SK-MEL-5 (cell line): ENCODE measurements around the gene MITF. TPM values are rescaled to one million over a fixed set of nuclear protein-coding genes. Genes with fewer than 3 reads are reported as not detected.
"Not testable (repeated sequence)": the region's sequence is repeated elsewhere in the genome, so short reads cannot be mapped to it uniquely, and the experiment has no call there.

Experiments
- DNase-seq: peaks from one replicate; pipeline ENCODE4 v3.0.0-alpha.2; 2016; ENCODE audit warnings: low read depth, low spot score
- in situ Hi-C: cut with HindIII; loops from 2 replicates; pipeline ENCODE4 v1.10.0; 2016; ENCODE audit warnings: low sequenced_read_pairs, high pct_unique_total_duplicates, low pct_unique_long_range_greater_than_20kb
- total RNA-seq: library from RNA; depleted of rRNA; stranded (reverse); fragments of >200 nt; shearing (Covaris generic); gene quantifications from 2 replicates; pipeline ENCODE4 v1.2.3, GENCODE V29; 2014

The MITF gene
- total RNA-seq, 1 experiment from 2014 or later, result 768 TPM

DNA sequence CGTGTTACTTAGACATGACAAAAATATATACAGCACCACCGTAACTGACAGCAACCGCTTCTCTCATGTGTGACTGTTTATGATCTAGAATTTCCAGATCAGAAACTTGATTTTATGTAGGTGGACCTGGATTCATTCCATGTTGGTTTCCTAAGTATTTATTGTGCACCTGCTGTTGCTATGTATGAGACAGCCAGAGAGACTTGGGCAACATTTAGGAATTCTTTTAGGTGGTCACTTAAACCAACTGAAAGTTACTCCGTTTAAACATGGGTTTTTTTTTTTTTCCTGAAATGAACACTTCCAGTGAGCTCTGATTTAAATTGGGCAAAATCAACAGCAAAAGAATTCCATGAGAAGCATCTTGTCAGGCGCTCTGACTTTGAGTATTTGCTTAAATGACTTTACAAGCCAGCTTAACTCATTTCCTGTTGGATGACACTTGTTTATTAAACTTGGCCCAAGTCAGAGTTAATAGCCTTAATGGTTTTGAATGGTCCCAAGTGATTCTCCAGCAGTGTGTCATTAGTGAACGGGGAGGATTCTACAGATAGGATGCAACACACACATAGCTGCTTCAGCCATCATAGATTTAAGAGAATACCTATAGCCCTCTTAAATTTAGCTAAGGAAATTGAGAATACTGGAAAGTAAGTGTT, 31.8 kb downstream of the MITF start:
- in situ Hi-C loops, result no loop called here
- no peak for DNase-seq

DNA sequence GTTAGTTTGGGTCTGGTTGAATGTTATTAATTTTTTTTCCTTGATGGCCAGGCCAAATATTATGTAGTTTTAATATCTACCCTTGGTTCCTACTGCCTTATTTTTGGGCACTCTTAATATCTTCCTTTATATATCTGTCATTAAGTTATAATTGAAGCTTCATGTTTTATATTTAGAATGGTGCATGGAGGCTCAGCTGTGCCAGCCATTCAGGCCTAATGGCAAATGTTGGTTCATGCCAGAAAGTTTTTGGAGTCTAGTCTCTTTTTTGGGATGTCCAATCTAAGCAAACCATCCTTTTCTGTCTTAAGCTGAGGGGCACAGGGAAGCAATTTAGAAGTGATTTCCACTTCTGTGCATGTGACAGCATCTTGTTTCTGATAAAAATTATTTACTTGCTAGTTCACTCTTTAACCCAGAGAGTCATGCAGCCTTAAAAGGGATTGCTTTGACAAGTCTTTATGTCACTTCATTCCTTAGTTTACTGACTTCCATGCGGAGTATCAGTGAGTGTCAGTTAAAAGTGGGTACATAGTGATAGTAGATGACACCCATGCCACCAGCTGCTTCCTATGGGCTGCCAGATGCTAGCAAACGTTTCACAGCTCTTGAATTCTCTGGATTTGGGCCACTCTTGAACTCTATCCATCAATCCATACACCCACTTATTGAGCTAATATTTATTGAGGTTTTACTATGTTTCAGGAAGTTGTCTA, 33.0 kb downstream of the MITF start:
- DNase-seq, result no peak
- in situ Hi-C loops, result no loop called here

DNA sequence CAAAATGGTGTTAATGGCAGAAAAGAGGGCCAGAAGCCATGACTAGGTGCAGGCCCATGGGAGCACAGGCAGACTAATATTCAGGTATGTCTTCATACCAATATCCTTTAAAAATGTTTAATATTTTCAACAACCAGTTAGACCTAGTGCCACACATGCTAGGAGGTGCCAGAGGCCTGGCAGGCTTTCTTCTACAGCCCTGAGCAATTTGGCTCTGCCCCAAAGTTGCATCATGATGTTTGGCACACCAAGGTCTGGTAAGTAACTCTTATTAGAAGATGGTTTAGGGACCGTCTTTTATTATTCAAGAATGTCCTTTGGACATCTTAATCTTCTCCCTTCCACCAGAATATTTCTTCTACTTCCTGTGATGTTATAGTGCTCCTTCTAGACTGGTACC, 34.8 kb downstream of the MITF start:
- no peak for DNase-seq
- in situ Hi-C loops, result no loop called here

DNA sequence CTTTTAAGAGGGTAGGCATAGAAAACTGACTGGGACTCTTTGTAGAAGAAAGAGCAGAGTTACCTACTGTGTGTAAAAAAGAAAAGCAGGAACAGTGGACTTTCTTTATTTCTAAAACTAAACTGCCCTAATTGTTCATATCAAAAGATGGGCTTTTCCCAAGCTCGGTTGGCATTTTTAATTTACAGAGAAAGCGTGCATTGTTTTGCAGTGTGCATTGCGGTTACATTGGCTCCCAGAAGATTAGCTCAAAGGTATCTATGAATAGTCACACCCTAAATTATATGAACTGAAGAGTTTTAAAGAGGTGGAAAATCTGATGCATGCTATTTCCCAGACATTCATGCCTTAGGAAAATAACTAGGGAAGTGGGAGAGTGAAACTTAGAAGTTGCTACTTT, 36.5 kb downstream of the MITF start:
- DNase-seq, result peak; percentile 89
- in situ Hi-C loops, result no loop called here

DNA sequence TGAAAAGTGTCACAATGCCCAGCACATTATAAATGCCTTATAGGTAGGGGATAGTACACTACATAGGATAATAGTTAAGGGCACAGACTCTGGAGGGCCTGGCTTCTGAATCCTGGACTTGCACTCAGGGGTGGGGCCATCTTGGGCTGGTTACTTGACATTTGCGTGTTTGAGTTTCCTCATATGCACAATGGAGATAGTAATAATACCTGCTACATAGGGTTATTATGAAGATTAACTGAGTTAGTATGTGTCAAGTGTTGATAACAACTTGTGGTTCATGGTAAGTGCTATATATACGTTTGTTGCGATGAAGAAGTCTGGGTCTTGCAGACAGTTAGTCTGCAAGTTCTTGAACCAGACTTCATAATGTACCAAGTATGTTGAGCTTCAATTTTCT, 37.0 kb downstream of the MITF start:
- DNase-seq, result no peak
- in situ Hi-C loops, result no loop called here

- in situ Hi-C loops, result no loop called here
Observed at GRCh38 chr3:69776920-69777581, 37.8 kb downstream of the MITF start.

DNA sequence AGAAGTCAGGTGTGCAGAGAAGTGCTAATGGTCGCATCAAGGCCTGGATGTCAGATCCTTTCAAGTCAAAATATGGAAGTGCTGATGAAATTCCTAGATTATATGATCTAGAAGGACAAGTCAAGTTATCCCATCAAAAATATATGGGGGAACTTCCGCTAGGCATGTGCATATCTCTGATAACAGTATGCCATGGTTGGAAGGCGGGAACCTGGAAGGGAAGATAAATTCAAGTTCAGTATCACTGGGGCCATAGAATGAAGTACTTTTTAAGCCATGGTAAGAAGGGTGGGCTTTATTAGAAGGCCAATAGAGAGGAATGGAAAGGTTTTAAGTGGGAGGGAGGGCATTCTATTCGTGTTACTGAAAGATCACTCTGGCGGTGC, 38.3 kb downstream of the MITF start:
- in situ Hi-C loops, result no loop called here
- DNase-seq, result no peak

More at GRCh38 chr3:69776920-69777581, 37.8 kb downstream of the MITF start:
- no peak for DNase-seq

DNA sequence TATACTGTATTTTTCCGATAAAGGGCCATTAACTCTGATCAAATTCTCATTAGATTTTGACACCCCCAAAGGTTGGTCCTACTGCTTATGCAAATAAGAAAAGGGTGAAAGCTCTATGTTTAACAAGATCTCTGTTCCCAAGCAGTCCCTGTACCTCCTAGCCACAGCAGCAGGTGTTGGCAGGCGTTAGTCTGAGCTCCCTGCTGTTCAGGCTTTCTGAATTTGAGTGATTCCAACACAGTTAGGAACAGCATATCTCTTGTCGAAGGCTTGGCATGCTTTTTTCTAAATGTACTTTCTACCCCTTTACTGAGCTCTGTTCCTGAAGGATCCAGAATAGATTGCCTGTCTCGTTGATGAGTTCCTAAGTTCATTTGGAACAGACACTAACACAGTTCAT, 42.3 kb downstream of the MITF start:
- DNase-seq, result no peak
- in situ Hi-C loops, result no loop called here

- DNase-seq, result no peak
- in situ Hi-C loops, result no loop called here
Observed at GRCh38 chr3:69784954-69785514, 45.8 kb downstream of the MITF start.

DNA sequence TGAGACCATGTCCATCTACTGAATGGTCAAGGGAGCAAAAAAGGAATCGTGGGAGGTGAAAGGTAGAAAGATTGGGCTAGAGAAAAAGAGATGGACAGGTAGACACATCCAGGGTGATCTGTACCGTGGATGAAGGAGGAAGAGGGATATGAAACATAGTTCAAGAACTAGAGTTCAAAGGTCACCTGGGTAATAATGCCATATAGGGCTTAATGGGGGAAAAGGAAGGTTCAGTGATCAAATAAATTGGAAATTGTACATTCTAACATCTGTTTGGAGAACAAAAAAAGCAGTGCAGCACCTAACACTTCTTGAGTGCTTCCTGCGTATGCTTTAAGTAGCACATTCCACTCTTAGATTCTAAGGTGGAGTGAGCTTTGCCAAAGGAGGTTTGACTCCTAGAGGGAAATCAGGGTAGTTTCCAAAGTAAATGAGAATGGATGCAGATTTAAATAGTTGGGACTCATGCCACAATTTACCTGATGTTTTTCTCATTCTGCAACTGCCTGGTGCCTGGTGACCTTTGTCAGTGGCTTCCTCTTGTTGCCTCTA, 46.6 kb downstream of the MITF start:
- no peak for DNase-seq
- in situ Hi-C loops, result no loop called here

DNA sequence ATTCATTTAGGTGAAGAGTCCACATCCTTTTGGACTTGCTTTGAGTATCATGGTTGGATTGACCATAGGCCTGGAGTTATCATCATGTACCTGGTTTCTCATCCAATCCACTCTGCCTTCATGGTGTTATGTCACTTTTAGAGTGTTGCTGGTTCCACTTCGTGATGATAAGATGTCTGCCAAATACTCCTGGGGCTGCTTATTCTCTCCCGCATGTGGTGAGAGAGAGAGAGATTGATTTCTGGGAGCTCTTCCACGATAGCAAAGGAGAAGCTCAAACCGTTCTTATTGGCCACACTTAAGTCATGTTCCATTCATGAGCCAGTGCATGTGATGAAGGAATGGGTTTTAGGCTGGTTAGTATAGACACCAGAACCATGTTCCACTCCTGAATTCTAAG, 47.6 kb downstream of the MITF start:
- in situ Hi-C loops, result no loop called here

DNA sequence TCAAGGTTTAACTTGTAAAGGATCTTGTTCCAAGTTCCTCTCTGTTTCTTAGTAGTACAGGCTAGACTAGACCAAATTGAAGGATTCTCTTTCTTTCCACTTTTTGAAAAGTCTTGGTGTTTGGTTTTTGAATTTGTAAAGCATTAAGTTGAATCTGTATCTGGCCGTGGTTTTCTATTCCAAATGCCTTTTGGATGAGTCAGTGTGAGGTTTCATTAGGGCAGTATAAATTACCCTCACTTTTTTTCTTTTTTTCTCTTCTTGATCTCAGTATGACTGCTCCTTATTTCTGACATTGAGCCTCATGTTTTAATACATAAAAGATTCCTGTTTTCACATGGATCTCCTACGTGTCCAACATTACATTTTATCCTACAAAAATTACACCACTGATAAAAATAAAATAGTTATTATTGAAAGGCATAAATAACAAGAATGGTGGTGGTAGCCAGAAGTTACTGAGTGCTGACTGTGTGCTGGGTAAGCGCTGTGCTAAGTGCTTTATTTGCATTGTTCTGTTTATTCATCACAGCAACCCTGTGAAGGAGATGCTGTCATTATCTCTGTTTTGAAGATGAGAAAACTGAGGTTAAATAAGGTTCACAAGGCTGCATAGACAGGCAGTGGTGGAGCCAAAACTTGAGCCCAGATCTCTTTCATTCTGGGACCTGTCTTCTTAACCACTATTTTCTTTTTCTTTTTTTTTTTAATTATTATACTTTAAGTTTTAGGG, 48.3 kb downstream of the MITF start:
- in situ Hi-C loops, result no loop called here
- no peak for DNase-seq

More for the DNA sequence above, 47.6 kb downstream of the MITF start:
- no peak for DNase-seq

DNA sequence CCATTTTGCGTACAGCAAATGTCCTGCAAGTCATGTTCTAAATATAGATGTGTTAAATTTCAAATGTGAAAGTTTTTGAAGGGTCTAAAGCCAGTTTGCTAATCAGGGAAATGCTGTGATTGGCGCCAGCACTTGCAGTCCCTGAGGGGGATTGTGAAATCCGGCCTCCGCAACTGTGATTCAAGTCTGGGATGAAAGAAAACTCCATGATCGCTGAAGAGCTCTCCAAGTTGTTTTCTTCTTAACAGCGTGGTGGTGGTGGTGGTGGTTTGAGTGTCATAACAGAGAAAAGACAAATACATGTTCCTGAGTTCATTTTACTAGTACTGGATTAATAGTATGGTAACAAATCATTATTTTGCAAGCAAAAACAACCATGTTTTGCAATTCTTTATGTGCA, 51.8 kb downstream of the MITF start:
- in situ Hi-C loops, result no loop called here
- peak; percentile 65 for DNase-seq

GRCh38 chr3:69791919-69792399, 52.7 kb downstream of the MITF start:
- in situ Hi-C loops, result no loop called here

GRCh38 chr3:69796126-69796525, 56.9 kb downstream of the MITF start:
- DNase-seq, in situ Hi-C loops: not testable (repeated sequence)

More at GRCh38 chr3:69791919-69792399, 52.7 kb downstream of the MITF start:
- peak; percentile 77 for DNase-seq

GRCh38 chr3:69803681-69804270, 64.5 kb downstream of the MITF start:
- DNase-seq, result peak; percentile 38
- in situ Hi-C loops, result no loop called here

DNA sequence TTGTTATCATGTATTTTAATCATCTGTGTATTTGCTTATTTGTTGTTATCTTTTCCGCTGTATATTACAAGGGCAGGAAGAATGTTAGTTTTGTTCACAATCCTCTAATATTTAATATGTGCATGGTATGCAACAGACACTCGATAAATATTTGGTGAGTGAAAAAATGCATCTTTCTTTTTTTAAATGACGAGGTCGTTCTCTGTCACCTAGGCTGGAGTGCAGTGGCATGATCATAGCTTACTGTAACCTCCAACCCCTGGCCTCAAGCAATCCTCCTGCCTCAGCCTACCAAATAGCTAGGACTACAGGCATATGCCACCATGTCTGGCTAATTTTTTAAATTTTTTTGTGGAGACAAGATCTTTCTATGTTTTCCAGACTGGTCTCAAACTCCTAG, 66.2 kb downstream of the MITF start:
- DNase-seq, result no peak
- in situ Hi-C loops, result no loop called here
